ENCODE results near the gene DOC2B.
"Not testable (repeated sequence)": the region's sequence is repeated elsewhere in the genome, so short reads cannot be mapped to it uniquely, and the experiment has no call there.

Gene DOC2B

DNA sequence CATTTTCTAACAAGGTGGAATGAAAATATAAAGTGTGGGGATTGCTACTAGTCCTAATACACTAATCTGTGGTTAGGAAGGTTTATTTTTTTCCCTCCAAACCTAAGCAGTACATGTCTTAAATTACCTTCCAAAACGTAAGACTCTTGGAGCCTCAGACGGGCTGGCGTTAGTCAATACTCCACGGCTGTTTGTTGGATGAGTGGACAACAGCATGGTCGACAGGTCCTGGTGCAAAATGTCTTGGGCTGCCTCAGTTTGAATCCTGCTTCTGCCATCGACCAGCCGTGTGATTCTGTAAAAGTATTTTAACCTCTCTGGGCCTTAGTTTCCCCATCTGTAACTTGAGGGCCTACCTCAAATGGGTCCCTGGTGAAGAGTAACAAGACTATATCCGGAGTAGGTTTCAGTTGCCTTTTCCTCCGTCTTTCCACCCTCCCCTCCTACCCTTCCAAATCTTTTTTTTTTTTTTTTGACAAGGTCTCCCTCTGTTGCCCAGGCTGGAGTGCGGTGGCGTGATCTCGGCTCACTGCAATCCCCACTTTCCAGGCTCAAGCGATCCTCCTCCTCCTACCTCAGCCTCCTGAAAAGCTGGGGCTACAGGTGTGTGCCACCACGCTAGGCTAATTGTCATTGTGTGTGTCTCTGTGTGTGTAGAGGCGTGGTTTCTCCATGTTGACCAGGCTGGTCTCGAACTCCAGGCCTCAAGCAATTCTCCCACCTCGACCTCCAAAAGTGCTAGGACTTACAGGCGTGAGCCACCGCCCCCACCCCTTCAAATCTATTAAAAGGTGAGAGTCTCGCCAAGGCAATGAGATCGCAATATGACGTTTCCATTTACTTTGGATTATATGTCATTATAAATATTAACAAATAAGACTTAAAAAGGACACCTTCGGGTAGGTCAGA is 38.3 kb downstream of the DOC2B start:
- DNase-seq, result no peak

DNA sequence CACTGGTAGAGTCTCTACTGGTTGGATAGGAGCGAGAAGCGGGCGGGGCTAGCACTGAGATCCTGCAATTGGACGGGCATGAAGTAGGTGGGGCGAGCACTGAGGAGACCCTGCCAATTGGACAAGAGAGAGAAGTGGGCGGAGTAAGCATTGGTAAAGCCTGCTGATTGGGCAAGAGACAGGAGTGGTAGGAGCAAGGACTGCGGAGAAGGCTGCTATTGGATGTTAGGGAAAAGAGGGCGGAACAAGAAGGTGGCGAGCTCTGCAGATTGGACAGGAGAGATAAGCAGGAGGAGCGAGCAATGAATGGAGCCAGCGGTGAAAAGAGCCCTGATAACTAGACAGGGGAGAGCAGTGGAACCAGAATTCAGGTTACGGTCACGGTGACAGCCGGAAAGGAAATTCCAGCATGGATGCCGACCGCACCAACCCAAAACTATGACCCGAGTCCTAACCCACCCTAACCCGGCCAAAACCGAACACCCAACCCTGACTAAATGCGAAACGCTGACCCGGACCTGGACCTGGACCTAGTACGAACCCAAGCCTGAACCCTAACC is 39.3 kb downstream of the DOC2B start:
- peak; percentile 34 to 39 for DNase-seq

GRCh38 chr17:139401-140205 is 41.8 kb downstream of the DOC2B start:
- DNase-seq, result not testable (repeated sequence)

DNA sequence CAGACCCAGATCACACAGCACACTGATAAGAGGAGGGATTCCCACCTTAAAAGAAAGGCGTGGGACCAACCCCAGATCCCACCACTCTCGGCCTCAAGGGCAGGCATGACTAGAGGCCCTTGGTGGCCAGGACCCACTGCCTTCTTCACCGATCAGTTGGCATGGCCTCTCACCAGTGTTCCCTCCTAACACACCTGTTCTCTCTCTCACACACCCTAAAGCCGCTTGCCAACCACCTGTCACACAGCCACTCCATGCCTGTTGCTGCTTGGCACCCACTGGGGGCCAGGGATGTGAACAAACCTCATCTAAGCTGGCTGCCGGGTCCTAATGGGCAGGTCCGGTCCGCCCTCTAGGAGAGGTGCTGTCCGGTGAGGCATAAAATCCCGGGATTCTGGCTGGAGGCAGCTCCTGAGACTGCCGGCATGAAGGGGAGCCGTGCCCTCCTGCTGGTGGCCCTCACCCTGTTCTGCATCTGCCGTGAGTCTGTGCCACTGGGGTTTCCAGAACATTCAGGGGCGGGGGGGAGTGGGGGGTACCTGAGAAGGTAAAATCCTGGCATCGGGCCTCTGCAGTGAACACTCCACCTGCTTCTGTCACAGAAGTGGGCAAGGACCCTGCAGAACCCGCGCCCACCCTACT is 44.2 kb downstream of the DOC2B start, which contains the start of gene SCGB1C2:
Gene SCGB1C2 (plus strand): TSS at position 404 of the 642 bp plus-strand sequence. CDS start 22 bp downstream, at position 426.
- DNase-seq, result not testable (repeated sequence)

DNA sequence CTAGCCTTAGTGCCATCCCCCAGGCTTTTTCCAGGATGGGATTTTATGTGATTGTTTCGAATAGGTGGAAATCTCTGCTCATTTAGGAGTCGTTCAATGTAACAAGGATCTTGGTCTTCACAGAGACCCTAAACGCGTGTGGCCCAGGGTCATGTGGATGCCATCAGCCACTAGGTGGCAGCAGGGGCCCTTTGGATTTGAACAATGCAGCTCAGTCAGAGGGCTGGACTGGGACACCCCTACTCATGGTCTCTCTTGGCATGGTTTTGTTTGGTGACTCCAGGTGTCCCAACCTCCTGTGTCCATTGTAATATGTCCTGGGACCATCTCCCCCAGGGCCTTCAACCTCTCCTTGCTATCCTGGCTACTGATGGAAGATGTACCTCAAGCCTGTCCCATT is 44.9 kb downstream of the DOC2B start:
- not testable (repeated sequence) for DNase-seq

- not testable (repeated sequence) for DNase-seq
Measured at GRCh38 chr17:135895-136294, 45.6 kb downstream of the DOC2B start.

- DNase-seq, result not testable (repeated sequence)
Measured at GRCh38 chr17:135022-135421, 46.4 kb downstream of the DOC2B start.

DNA sequence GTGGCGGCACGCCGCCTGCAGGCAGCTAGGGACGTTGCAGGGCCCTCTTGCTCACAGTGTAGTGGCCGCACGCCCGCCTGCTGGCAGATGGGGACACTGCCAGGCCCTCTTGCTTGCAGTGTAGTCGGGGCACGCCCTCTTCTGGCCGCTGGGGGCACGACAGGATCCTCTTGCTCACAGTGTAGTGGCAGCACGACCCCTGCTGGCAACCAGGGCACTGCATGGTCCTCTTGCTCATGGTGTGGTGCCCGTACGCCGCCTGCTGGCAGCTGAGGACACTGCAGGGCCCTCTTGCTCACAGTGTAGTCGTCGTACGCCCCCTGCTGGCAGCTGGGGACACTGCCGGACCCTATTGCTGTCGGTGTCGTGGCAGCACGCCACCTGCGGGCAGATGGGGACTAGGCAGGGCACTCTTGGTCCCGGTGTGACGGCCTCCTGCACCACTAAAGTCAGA is 47.1 kb downstream of the DOC2B start:
- not testable (repeated sequence) for DNase-seq

DNA sequence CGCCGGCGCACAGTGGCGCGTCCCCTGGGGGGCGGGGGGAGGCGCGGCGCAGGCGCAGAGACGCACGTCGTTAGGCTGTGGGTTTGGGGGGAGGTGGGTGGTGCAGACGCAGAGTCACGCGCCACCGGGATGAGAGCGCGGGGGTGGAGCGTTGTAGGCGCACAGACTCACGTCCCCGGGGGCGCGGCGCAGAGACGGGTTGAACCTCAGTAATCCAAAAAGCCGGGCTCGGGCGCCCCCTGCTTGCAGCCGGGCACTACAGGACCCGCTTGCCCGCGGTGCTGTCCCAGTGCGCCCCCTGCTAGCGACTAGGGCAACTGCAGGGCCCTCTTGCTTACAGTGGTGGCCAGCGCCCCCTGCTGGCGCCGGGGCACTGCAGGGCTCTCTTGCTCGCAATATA is 47.5 kb downstream of the DOC2B start:
- not testable (repeated sequence) for DNase-seq

GRCh38 chr17:118339-118917 is 63.0 kb downstream of the DOC2B start:
- DNase-seq, result not testable (repeated sequence)

DNA sequence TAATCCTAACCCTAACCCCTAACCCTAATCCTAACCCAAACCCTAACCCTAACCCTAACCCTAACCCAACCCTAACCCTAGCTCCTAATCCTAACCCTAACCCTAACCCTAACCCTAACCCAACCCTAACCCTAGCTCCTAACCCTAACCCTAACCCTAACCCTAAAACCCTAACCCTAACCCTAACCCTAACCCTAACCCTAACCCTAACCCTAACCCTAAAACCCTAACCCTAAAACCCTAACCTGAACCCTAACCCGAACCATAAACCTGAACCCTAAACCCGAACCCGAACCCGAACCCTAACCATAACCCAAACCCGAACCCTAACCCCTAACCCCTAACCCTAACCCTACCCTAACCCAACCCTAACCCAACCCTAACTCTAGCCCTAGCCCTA is 68.3 kb downstream of the DOC2B start:
- DNase-seq, result not testable (repeated sequence)
